Mononuclear cell (primary cell): ENCODE results near the gene ERG28. TPM values are rescaled to one million over a fixed set of nuclear protein-coding genes. Genes with fewer than 3 reads are reported as not detected.

Source experiments
- H3K27me3 ChIP-seq: 2 replicates; pipeline ENCODE4 v1.6.0; 2011; ENCODE audit warnings: low read length, control low read depth; ENCODE audit not compliant: insufficient read depth
- H3K4me1 ChIP-seq: 2 replicates; pipeline ENCODE4 v1.5.1; 2011; ENCODE audit warnings: mild to moderate bottlenecking, low read length, control low read depth; ENCODE audit not compliant: insufficient read depth
- H3K4me3 ChIP-seq: 2 replicates; pipeline ENCODE4 v1.5.1; 2011; ENCODE audit warnings: mild to moderate bottlenecking, low read length, moderate library complexity
- H3K9me3 ChIP-seq: 2 replicates; pipeline ENCODE4 v1.5.1; 2011; ENCODE audit warnings: low read depth, mild to moderate bottlenecking, control low read depth, low read length
- total RNA-seq: library from RNA; depleted of rRNA; stranded (reverse); fragments of >200 nt; gene quantifications from one replicate; pipeline ENCODE4 v1.2.3, GENCODE V29; 2012

The ERG28 gene
- total RNA-seq, 1 donor: 3.8 TPM

- H3K27me3 ChIP-seq: no peaks in the 10 kb centered on the region
These were observed 12.4 kb downstream of the ERG28 start for GRCh38 chr14:75648066-75648838.

GRCh38 chr14:75647640-75648039, 13.0 kb downstream of the ERG28 start:
- Histone ChIP-seq H3K4me3 (no peak overlapping the region), H3K4me1 (no peaks in the 10 kb centered on the region), H3K27me3 (no peaks in the 10 kb centered on the region), H3K9me3 (no peaks in the 10 kb centered on the region)

More at GRCh38 chr14:75648066-75648838, 12.4 kb downstream of the ERG28 start:
- Histone ChIP-seq H3K4me1 (no peaks in the 10 kb centered on the region), H3K4me3 (no peak overlapping the region), H3K9me3 (no peaks in the 10 kb centered on the region)

GRCh38 chr14:75646762-75647161, 13.9 kb downstream of the ERG28 start:
- Histone ChIP-seq H3K4me1 (no peaks in the 10 kb centered on the region), H3K9me3 (no peaks in the 10 kb centered on the region), H3K27me3 (no peaks in the 10 kb centered on the region), H3K4me3 (no peak overlapping the region)

- H3K27me3 ChIP-seq: no peaks in the 10 kb centered on the region
- no peaks in the 10 kb centered on the region for H3K9me3 ChIP-seq
- H3K4me3 ChIP-seq: no peak overlapping the region
- H3K4me1 ChIP-seq: no peaks in the 10 kb centered on the region
These were observed 15.6 kb downstream of the ERG28 start for GRCh38 chr14:75645056-75645455.

- H3K9me3 ChIP-seq: no peaks in the 10 kb centered on the region
These were observed 16.7 kb downstream of the ERG28 start for GRCh38 chr14:75643985-75644384.

GRCh38 chr14:75640876-75641275, 19.8 kb downstream of the ERG28 start:
- Histone ChIP-seq H3K9me3 (no peaks in the 10 kb centered on the region), H3K4me3 (no peak overlapping the region), H3K4me1 (no peaks in the 10 kb centered on the region), H3K27me3 (no peaks in the 10 kb centered on the region)

More at GRCh38 chr14:75643985-75644384, 16.7 kb downstream of the ERG28 start:
- Histone ChIP-seq H3K4me1 (no peaks in the 10 kb centered on the region), H3K27me3 (no peaks in the 10 kb centered on the region), H3K4me3 (no peak overlapping the region)

GRCh38 chr14:75636100-75636692, 24.5 kb downstream of the ERG28 start:
- no peak overlapping the region for H3K4me3 ChIP-seq
- no peaks in the 10 kb centered on the region for H3K4me1 ChIP-seq
- no peaks in the 10 kb centered on the region for H3K27me3 ChIP-seq
- no peaks in the 10 kb centered on the region for H3K9me3 ChIP-seq

- no peak overlapping the region for H3K4me3 ChIP-seq
- H3K4me1 ChIP-seq: no peaks in the 10 kb centered on the region
- no peaks in the 10 kb centered on the region for H3K27me3 ChIP-seq
- H3K9me3 ChIP-seq: no peaks in the 10 kb centered on the region
These were observed 25.8 kb downstream of the ERG28 start for GRCh38 chr14:75634848-75635247.

- Histone ChIP-seq H3K4me3 (no peak overlapping the region), H3K9me3 (no peaks in the 10 kb centered on the region), H3K27me3 (no peaks in the 10 kb centered on the region), H3K4me1 (no peaks in the 10 kb centered on the region)
These were observed 29.2 kb downstream of the ERG28 start for GRCh38 chr14:75631453-75631831.

- Histone ChIP-seq H3K4me3 (no peak overlapping the region), H3K9me3 (no peaks in the 10 kb centered on the region), H3K27me3 (no peaks in the 10 kb centered on the region)
These were observed 29.8 kb downstream of the ERG28 start for GRCh38 chr14:75630695-75631452.

GRCh38 chr14:75628816-75629215, 31.9 kb downstream of the ERG28 start:
- H3K27me3 ChIP-seq: no peaks in the 10 kb centered on the region

More at GRCh38 chr14:75630695-75631452, 29.8 kb downstream of the ERG28 start:
- H3K4me1 ChIP-seq: no peaks in the 10 kb centered on the region

GRCh38 chr14:75627406-75627805, 33.3 kb downstream of the ERG28 start:
- Histone ChIP-seq H3K4me1 (no peaks in the 10 kb centered on the region), H3K9me3 (no peaks in the 10 kb centered on the region), H3K4me3 (no peak overlapping the region)

More at GRCh38 chr14:75628816-75629215, 31.9 kb downstream of the ERG28 start:
- no peaks in the 10 kb centered on the region for H3K9me3 ChIP-seq
- no peaks in the 10 kb centered on the region for H3K4me1 ChIP-seq
- no peak overlapping the region for H3K4me3 ChIP-seq

GRCh38 chr14:75626863-75627262, 33.8 kb downstream of the ERG28 start:
- H3K27me3 ChIP-seq: no peaks in the 10 kb centered on the region
- H3K4me3 ChIP-seq: no peak overlapping the region
- H3K9me3 ChIP-seq: no peaks in the 10 kb centered on the region
- no peaks in the 10 kb centered on the region for H3K4me1 ChIP-seq

More at GRCh38 chr14:75627406-75627805, 33.3 kb downstream of the ERG28 start:
- no peaks in the 10 kb centered on the region for H3K27me3 ChIP-seq

- no peaks in the 10 kb centered on the region for H3K4me1 ChIP-seq
- no peaks in the 10 kb centered on the region for H3K27me3 ChIP-seq
- H3K9me3 ChIP-seq: no peaks in the 10 kb centered on the region
These were observed 34.3 kb downstream of the ERG28 start for GRCh38 chr14:75626396-75626795.

GRCh38 chr14:75625034-75625433, 35.6 kb downstream of the ERG28 start:
- no peaks in the 10 kb centered on the region for H3K9me3 ChIP-seq
- no peak overlapping the region for H3K4me3 ChIP-seq
- no peaks in the 10 kb centered on the region for H3K4me1 ChIP-seq
- no peaks in the 10 kb centered on the region for H3K27me3 ChIP-seq

More at GRCh38 chr14:75626396-75626795, 34.3 kb downstream of the ERG28 start:
- no peak overlapping the region for H3K4me3 ChIP-seq
